Ectodermal cell (in vitro differentiated cells): ENCODE results near the gene C10orf53.

Experiments
- H3K27ac ChIP-seq: 2 replicates; pipeline ENCODE4 v1.7.0; 2013; ENCODE audit warnings: mild to moderate bottlenecking, low read depth, low read length; ENCODE audit not compliant: insufficient read depth, poor library complexity, severe bottlenecking
- H3K27me3 ChIP-seq: 2 replicates; pipeline ENCODE4 v1.7.0; 2013; ENCODE audit warnings: mild to moderate bottlenecking, low read length; ENCODE audit not compliant: insufficient read depth, control insufficient read depth, poor library complexity, severe bottlenecking
- H3K36me3 ChIP-seq: one replicate; pipeline ENCODE4 v1.7.0; 2013; ENCODE audit warnings: low read length; ENCODE audit not compliant: control insufficient read depth, insufficient read depth
- H3K4me1 ChIP-seq: one replicate; pipeline ENCODE4 v1.7.0; 2013; ENCODE audit warnings: low read length; ENCODE audit not compliant: control insufficient read depth, insufficient read depth
- H3K4me3 ChIP-seq: 2 replicates; pipeline ENCODE4 v1.7.0; 2013; ENCODE audit warnings: low read depth, low read length, control low read depth; ENCODE audit not compliant: insufficient read depth
- H3K9me3 ChIP-seq: 2 replicates; pipeline ENCODE4 v1.7.0; 2013; ENCODE audit warnings: mild to moderate bottlenecking, low read length, moderate library complexity; ENCODE audit not compliant: control insufficient read depth
- WGBS, 2 experiments: methylation state at CpG; one replicate each; pipeline ENCODE4 v1.1.7; 2013; ENCODE audit warnings: missing lambda C conversion rate in 2 of 2; 5-methylcytosine and 5-hydroxymethylcytosine counted together

C10orf53 gene

GRCh38 chr10:49653273-49653929, 26.1 kb upstream of the C10orf53 start:
- Histone ChIP-seq H3K9me3 (no peaks in the 10 kb centered on the region), H3K27ac (no peak overlapping the region), H3K27me3 (no peaks in the 10 kb centered on the region), H3K36me3 (no peaks in the 10 kb centered on the region), H3K4me1 (no peaks in the 10 kb centered on the region), H3K4me3 (no peak overlapping the region)
- WGBS, 2 experiments = 92 to 93% methylated on average over 11 of the region's 11 CpGs

- 76 to 83% methylated on average over 5 of the region's 5 CpGs for WGBS, 2 experiments
Measured at GRCh38 chr10:49654036-49654693, 25.3 kb upstream of the C10orf53 start.

GRCh38 chr10:49655099-49655498, 24.4 kb upstream of the C10orf53 start:
- Histone ChIP-seq H3K4me3 (no peak overlapping the region), H3K4me1 (no peaks in the 10 kb centered on the region), H3K36me3 (no peaks in the 10 kb centered on the region), H3K9me3 (no peaks in the 10 kb centered on the region), H3K27ac (no peak overlapping the region), H3K27me3 (no peaks in the 10 kb centered on the region)
- 94 to 95% methylated on average over 18 of the region's 18 CpGs for WGBS, 2 experiments

More at GRCh38 chr10:49654036-49654693, 25.3 kb upstream of the C10orf53 start:
- Histone ChIP-seq H3K27me3 (no peaks in the 10 kb centered on the region), H3K4me3 (no peak overlapping the region), H3K4me1 (no peaks in the 10 kb centered on the region), H3K9me3 (no peaks in the 10 kb centered on the region), H3K27ac (no peak overlapping the region), H3K36me3 (no peaks in the 10 kb centered on the region)

GRCh38 chr10:49656845-49657493, 22.5 kb upstream of the C10orf53 start:
- WGBS, 2 experiments = 93 to 95% methylated on average over 9 of the region's 9 CpGs
- Histone ChIP-seq H3K27ac (no peak overlapping the region), H3K4me1 (no peaks in the 10 kb centered on the region), H3K27me3 (no peaks in the 10 kb centered on the region), H3K4me3 (no peak overlapping the region), H3K36me3 (no peaks in the 10 kb centered on the region), H3K9me3 (no peaks in the 10 kb centered on the region)

- no peaks in the 10 kb centered on the region for H3K4me1 ChIP-seq
- no peak overlapping the region for H3K4me3 ChIP-seq
- no peak overlapping the region for H3K27ac ChIP-seq
- H3K27me3 ChIP-seq = no peaks in the 10 kb centered on the region
- no peaks in the 10 kb centered on the region for H3K36me3 ChIP-seq
- H3K9me3 ChIP-seq = no peaks in the 10 kb centered on the region
- WGBS, 2 experiments = no CpG with 5 or more reads among the region's 1 CpG
Measured at GRCh38 chr10:49657606-49658005, 21.8 kb upstream of the C10orf53 start.

- H3K27ac ChIP-seq = no peak overlapping the region
- no peaks in the 10 kb centered on the region for H3K9me3 ChIP-seq
- no peaks in the 10 kb centered on the region for H3K36me3 ChIP-seq
- no peaks in the 10 kb centered on the region for H3K27me3 ChIP-seq
- no peak overlapping the region for H3K4me3 ChIP-seq
- WGBS, 2 experiments = 49 to 52% methylated on average over 8 of the region's 8 CpGs
- no peaks in the 10 kb centered on the region for H3K4me1 ChIP-seq
Measured at GRCh38 chr10:49661140-49661856, 18.2 kb upstream of the C10orf53 start.

GRCh38 chr10:49662169-49662830, 17.2 kb upstream of the C10orf53 start:
- 87 to 88% methylated on average over 15 of the region's 15 CpGs for WGBS, 2 experiments
- Histone ChIP-seq H3K4me3 (no peak overlapping the region), H3K9me3 (no peaks in the 10 kb centered on the region), H3K27me3 (no peaks in the 10 kb centered on the region), H3K36me3 (no peaks in the 10 kb centered on the region), H3K27ac (no peak overlapping the region), H3K4me1 (no peaks in the 10 kb centered on the region)

- no peaks in the 10 kb centered on the region for H3K27me3 ChIP-seq
- H3K36me3 ChIP-seq = no peaks in the 10 kb centered on the region
- no peak overlapping the region for H3K4me3 ChIP-seq
- no peaks in the 10 kb centered on the region for H3K9me3 ChIP-seq
- H3K27ac ChIP-seq = no peak overlapping the region
- H3K4me1 ChIP-seq = no peaks in the 10 kb centered on the region
- 89 to 91% methylated on average over 6 of the region's 6 CpGs for WGBS, 2 experiments
Measured at GRCh38 chr10:49663596-49663995, 15.9 kb upstream of the C10orf53 start.

GRCh38 chr10:49664006-49664841, 15.2 kb upstream of the C10orf53 start:
- H3K4me1 ChIP-seq = no peaks in the 10 kb centered on the region
- H3K27me3 ChIP-seq = no peaks in the 10 kb centered on the region
- H3K27ac ChIP-seq = no peak overlapping the region
- H3K9me3 ChIP-seq = no peaks in the 10 kb centered on the region
- 89 to 92% methylated on average over 7 of the region's 7 CpGs for WGBS, 2 experiments
- no peaks in the 10 kb centered on the region for H3K36me3 ChIP-seq
- no peak overlapping the region for H3K4me3 ChIP-seq
